Measurements from ENCODE around the gene NFKBIE.
"Not testable (repeated sequence)": the region's sequence is repeated elsewhere in the genome, so short reads cannot be mapped to it uniquely, and the experiment has no call there.

Gene NFKBIE, protein sequence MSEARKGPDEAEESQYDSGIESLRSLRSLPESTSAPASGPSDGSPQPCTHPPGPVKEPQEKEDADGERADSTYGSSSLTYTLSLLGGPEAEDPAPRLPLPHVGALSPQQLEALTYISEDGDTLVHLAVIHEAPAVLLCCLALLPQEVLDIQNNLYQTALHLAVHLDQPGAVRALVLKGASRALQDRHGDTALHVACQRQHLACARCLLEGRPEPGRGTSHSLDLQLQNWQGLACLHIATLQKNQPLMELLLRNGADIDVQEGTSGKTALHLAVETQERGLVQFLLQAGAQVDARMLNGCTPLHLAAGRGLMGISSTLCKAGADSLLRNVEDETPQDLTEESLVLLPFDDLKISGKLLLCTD

DNA sequence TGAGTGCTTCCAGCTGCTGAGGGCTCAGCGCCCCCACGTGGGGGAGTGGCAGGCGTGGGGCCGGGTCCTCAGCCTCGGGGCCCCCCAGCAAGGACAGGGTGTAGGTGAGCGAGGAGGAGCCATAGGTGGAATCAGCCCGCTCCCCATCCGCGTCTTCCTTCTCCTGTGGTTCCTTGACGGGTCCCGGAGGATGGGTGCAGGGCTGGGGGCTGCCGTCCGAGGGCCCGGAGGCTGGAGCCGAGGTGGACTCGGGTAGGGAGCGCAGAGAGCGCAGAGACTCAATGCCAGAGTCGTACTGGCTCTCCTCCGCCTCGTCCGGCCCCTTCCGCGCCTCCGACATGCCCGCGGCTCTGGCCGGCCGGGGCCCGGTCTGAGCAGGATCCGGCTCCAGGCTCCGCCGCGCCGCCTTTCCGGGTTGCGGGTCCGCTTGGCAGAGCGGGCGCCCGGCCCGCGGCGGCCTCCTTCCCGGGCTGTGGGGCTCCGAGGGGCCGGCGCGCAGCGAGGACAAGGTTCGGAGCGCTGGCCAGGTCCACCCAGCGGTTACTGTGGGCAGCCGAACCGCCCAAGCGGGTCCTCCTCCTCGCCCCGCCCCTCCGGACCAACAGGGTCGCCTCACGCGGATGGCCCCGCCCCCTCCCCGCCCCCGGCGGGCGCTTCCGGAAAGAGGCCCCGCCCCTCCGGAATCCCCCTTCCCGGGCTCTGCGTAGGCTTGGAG is at the start of gene NFKBIE:
TSS of gene NFKBIE (minus strand) at position 545 of the 715 bp plus-strand sequence. CDS start at position 340, 205 bp downstream.
- in situ Hi-C loops (cut with HindIII; ENCODE audit: low sequenced_read_pairs), result loop anchor here (5.0 kb wide), 2 partner anchors 42 to 72 kb away; no protein-coding TSS in a partner anchor

DNA sequence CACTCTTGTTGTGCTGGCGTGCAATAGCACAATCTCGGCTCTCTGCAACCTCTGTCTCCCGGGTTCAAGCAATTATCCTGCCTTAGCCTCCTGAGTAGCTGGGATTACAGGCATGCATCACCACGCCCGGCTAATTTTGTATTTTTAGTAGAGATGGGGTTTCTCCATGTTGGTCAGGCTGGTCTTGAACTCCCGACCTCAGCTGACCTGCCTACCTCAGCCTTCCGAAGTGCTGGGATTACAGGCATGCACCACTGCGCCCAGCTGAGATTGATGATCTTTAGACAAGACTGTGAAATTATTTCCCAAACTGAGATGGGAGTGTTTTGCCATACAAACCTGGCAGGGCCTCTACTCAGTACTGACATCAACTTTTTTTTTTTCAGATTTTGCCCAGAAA is 49.3 kb upstream of the NFKBIE start:
- in situ Hi-C loops (cut with HindIII; ENCODE audit: low sequenced_read_pairs), result not testable (repeated sequence)

DNA sequence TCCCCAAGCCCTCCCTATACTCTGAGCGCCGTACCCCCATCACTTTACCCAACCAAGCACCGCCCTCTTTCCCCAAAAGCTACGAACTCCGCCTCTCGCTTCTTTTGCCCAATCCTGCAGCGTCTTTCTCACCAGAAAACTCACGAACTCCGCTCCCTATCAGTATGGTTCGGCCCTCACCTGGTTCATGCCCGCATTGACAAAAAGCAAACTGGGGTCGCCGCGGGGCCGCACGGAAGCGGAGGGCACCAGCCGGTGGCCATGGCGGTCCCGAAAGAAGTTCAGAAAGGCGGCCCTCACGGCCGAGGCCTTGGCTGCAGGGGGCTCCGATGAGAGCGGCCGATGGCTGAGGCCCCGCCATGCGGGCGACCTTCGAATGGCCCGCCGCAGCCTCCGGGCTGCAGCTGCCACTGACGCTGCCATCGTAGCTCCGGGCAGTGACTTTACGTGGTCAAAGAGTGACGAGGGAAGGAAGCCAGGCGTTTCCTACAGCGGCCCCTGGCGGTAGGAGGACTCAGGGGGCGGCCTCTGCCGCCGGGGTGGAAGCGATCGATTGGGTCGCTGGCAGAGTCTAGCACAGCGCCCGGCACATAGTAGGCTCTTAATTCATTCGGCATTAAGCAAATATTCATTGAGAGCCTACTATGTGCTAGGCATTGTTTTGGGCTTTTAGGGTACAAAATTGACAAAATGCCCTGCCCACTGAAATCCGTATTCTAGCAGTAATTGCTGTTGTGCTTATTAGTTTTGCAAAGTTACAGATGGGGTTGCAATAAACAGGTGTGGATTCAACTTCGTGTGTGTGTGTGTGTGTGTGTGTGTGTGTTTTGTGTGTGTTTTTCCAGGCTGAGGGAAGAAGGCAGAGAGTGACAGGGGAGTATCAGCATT is 47.8 kb upstream of the NFKBIE start, which contains the start of gene AARS2:
TSS of gene AARS2 (minus strand) at position 447 of the 888 bp plus-strand sequence. CDS start at position 423, 24 bp downstream.
- in situ Hi-C loops (cut with HindIII; ENCODE audit: low sequenced_read_pairs), result no loop called here

DNA sequence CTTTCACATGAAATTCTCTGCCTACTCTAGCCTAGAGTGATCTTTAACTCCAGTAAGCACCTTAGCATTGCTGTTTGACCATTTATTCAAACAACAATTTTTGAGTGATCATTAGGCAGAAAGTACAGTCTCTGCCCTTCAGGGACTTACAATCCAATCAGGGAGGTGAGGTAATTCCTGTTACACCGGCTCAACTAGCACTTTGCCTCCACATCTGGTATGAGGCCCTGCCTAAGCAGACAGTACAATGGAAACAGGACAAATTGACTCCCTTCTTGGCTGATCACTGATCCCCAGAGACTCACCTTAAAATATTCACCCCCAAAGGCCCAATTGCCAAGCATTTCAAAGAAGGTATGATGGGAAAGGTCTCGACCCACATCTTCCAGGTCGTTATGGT is 46.4 kb upstream of the NFKBIE start:
- in situ Hi-C loops (cut with HindIII; ENCODE audit: low sequenced_read_pairs), result no loop called here

DNA sequence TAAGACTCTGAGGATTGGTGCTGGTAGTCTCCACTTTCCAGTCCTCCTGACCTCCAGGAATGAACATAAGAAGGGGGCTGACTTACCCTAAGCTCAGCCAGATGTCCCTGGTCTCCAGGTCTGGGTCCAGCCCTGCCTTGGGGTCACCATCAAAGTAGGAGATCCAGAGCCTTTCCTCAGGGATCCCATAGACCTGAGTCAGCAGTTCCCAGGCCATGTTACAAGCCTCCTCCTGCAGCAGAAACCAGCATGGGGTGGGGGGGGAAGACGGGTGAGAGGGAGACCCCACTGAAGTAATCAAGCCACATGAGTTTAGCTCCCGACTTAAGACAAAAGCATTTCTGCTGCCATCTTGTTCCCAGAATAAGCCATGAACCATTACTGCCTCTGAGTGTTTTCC is 46.0 kb upstream of the NFKBIE start:
- in situ Hi-C loops (cut with HindIII; ENCODE audit: low sequenced_read_pairs), result no loop called here

DNA sequence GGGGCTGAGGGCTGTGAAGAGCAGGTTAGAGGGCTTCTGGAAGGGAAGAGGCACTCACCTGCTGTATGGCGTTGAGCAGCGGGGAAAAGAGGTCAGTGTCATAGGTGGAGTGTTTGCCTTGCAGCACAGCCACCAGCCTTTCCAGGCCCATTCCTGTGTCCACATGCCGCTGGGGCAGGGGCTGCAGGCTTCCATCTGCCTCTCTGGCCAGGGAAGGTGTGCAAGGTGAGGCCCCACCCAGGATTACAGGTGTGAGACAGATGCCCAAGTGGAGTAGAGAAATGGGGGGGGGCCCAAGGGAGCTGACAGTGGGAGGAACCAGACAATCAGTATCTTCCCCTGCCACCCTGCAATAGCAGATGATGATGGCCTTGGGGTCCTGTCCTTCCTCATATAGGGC is 44.9 kb upstream of the NFKBIE start:
- in situ Hi-C loops (cut with HindIII; ENCODE audit: low sequenced_read_pairs), result no loop called here

DNA sequence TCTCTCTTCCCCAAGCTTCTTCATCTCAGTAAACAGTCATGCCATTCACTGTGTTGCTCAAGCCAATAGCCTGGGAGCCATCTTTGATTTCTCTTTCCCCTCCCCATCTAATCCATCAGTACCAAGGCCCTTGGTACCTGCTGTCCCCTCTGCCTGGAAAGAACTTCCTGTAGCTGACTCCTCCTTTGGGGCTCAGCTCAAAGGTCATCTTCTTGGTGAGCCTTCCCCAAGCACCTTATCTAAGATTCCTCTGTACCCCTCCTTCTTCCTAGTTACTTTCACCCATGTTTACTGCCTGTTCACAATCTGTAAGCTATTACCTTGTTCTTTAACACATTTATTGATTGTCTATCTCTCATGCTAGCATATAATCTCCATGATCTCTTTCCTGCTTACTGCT is 44.3 kb upstream of the NFKBIE start:
- in situ Hi-C loops (cut with HindIII; ENCODE audit: low sequenced_read_pairs), result loop anchor here (5.0 kb wide), 1 partner anchor 42 kb away; the partner anchor contains the start of gene NFKBIE

DNA sequence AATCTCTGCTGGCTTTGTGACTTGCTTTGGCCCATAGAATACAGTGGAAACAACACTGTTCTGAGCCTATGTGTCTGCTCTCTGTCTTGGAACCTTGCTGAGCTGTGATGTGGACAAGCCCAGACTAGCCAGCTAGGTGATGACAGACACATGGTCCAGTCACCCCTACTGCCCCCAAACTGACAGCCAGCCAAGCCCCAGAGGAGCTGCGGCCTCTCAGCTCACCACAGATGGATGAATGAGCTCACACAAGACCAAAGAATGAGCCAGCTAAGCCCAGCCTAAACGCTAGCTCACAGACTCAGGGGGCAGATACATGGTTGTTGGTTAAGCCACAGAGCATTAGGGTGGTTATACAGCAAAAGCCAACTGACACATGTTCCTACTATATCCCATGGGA is 43.7 kb upstream of the NFKBIE start:
- in situ Hi-C loops (cut with HindIII; ENCODE audit: low sequenced_read_pairs), result loop anchor here (5.0 kb wide), 1 partner anchor 42 kb away; the partner anchor contains the start of gene NFKBIE

DNA sequence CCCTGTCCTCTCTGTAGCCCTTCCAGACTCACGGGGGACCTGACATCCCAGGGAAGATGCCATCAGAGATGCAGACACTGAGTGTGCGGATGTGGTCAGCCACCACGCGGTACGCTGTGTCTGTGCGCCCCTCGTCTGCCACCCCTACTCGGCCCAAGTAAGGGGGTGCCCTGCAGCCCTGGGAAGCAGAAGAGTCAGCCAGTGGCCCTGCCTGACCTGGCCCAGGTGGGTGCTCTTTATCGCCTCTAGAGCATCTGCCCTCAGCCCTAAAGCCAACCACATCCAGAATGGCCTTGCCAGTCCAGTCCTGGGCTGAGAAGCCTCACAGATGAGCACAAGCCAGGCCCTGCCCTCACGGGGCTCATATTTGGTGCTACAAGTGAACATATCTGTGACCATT is 41.9 kb upstream of the NFKBIE start:
- in situ Hi-C loops (cut with HindIII; ENCODE audit: low sequenced_read_pairs), result loop anchor here (5.0 kb wide), 1 partner anchor 40 kb away; the partner anchor contains the start of gene NFKBIE

DNA sequence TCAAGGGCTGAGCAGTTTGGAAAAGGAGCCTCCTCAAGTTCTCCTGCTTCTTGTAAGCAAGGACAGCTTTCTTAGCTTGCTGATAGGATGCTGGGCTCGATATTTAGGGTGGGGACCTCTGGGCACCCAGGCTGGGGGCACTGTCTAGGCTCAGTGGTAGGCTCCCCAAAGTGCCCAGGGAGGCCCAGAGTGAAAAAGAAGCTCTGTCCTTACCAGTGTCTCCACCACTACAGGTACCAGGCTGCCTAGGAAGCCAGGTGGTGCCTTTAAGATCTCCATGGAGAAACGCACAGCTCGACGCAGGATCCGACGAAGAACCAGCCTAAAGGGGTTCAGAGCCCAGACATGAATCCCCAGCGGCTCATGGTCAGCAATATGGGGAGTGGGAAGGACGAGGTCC is 41.4 kb upstream of the NFKBIE start:
- in situ Hi-C loops (cut with HindIII; ENCODE audit: low sequenced_read_pairs), result loop anchor here (5.0 kb wide), 1 partner anchor 39 kb away; the partner anchor contains the start of gene NFKBIE

DNA sequence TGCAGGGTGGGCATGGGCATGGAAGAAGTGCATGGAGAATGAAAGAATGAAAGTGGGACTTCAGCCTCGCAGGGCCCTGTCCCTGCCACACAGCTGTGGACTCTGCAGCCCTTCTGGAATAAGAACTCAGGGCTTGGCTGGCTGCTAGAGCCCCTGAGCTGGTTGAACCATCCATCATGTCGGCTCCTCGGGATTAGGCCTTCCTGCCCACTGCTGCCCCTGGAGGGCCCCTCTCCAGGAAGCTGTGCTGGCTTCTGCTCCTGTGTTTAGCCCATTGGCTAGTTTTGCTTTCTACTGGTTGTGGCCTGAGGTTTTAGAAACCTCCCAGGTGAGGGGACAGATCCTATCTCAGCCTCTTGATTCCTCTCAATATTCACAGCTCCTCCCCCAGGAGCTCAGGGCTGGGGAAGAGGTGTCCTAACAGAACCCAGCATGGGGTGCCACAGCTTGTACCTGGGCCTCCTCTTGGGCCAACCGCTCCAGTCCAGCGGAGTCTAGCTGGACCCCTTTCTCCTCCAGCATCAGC is 39.9 kb upstream of the NFKBIE start:
- in situ Hi-C loops (cut with HindIII; ENCODE audit: low sequenced_read_pairs), result loop anchor here (5.0 kb wide), 1 partner anchor 38 kb away; the partner anchor contains the start of gene NFKBIE

DNA sequence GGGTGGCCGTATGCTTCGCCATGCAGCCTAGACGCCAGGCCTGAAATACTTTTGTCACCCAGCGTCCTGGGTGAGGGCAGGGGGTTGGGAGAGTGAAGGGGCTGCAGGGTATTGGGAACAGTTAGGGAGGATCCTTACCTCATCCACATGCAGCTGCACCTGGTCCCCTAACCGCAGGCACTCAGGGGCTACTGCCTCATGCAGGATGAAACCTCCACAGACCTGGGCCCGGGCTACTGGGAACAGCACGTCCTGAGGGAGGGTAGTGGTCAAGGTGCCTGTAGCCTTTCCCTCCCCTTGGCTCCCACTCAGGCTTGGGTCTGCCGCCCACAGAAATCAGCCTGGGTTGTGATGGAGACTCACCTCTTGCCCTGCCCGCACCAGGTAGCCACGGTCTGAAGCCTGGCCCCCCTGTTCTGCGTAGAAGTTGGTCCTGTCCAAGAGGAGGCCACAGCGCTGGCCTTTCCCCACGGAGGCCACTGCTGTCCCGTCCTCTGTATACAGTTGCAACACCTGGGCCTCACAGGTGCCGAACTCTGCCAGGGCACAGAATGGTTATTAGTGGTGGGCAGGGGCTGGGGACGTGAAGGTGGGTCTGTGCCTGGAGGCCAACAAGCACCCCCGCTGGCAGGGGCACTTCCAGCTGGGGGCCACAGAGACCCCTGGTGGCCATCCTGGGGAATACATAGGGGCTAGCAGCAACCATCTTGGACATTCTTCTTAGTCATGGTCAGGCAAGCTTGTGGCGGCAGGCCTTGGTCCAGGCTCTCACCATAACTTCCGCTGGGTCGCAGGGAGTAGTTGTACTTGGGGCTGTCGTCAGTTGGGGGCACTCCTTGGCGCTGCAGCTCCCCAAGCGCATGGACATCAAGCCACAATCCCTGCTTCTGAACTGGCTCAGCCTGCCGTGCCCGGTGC is 39.2 kb upstream of the NFKBIE start:
- in situ Hi-C loops (cut with HindIII; ENCODE audit: low sequenced_read_pairs), result loop anchor here (5.0 kb wide), 1 partner anchor 37 kb away; the partner anchor contains the start of gene NFKBIE

DNA sequence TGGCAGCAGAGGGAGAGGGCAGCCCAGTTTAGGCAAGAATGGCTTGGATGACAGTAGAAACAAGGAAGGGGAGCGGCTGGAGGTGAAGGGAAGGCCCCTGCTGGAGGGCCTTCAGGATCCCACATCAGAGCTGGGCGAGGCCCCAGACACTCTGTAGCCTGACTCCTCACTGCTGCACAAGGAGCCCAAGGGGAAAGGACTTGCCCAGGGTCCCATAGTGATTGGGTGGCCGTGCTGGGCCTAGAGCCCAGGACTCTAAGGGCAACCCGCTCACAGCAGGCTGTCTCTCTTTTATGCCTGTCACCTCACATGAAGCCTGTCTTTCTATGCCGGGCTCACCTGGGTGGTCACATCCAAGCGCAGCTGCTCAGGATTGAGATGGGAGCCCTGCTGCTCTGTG is 38.5 kb upstream of the NFKBIE start:
- in situ Hi-C loops (cut with HindIII; ENCODE audit: low sequenced_read_pairs), result no loop called here

DNA sequence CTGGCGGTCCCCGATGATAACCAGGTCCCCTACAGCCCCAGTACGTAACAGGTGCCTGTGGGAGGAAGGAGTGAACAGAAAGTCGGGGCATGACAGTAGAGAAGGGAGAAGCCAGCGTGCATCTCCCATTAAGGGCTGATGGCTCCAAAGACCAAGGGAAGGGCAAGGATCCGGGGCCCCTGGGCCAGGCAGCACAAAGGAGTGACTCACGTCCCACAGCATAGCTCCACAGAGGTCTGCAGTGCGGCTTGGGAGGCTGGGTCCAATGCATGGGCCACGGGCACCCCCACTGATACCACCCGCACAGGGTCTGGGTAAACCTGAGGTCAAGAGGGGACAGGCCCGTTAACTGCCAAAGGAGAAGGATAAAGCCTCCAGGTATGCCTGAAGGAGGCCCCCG is 37.5 kb upstream of the NFKBIE start:
- in situ Hi-C loops (cut with HindIII; ENCODE audit: low sequenced_read_pairs), result no loop called here

DNA sequence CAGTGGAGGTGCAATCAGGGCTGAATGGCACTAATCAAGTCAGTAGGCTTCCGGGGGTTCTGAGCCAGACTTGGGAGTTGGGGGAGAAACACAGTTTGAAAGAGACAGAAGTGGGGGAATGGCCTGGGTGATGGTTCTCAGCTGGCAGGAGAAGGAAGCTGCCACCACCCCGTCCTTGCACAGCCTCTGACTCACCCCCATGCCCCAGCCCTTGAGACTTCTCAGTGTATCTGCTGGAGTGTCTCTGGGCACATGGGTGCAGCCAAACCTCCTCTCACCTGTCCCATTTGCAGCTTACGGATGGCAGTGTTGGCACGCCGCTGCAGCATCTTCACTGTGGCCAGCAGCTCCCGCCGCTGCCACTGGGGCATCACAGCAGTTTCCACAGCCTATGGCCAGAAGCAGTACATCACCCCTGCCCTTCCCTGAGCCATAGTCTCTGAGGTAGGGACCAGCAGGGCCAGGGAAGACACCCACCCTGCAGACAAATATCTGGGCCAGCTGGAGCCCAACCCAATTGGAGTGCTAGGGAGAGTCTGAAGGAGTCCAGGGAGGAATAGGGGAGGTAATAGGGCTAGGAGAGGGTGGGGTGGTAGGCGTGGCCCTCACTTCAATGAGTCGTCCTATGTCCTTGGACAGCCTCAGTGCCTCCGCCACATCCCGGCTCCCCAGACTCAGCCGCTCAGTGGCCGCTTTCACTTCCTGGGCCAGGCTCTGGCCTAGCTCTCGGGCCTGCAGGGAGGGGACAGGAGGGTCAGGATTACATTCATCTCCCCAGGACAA is 36.6 kb upstream of the NFKBIE start:
- in situ Hi-C loops (cut with HindIII; ENCODE audit: low sequenced_read_pairs), result no loop called here

DNA sequence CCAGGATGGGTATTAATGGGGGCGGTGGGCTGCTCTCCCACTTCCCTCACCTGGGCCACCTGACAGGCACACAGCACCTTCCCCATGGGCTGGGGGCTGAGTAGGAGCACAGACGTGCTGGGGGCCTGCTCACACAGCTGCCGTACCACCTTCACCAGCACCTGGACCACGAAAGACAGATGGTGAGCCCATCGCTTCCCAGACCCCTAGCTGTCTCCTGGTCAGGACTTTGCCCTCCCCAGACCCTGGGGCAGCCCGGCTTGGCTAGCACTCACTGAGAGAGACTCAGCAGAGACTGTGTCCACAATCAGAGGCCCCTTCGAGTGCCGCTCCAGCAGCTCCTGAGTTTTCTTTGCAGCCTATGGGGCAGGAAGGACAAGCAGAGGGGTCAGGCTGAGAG is 35.8 kb upstream of the NFKBIE start:
- in situ Hi-C loops (cut with HindIII; ENCODE audit: low sequenced_read_pairs), result no loop called here

DNA sequence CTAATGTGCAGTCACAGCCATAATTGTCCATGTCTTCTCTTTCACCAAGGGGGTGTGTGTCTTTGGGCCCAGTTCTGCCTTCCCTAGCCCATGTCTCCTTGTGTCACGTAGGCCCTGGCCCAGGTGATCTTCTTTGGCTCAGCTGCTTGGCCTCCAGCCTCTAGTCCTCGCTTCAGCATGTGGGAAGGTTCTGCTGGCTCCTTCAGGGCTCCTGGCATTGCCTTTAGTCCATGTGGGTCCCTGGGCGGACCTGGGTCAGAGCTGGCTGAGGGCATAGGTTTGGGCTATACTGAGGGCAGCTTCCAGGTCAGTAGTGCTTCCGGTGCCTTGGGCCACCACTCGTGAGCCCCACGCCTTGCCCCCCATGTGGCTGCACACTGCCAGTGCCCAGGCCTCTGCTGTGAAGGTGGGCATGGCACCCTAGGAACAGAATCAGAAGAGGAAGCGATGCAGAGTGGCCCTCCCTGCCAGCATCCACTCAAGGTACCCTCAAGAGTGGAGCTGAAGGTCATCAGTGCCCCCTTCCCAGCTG is 35.0 kb upstream of the NFKBIE start:
- in situ Hi-C loops (cut with HindIII; ENCODE audit: low sequenced_read_pairs), result no loop called here

DNA sequence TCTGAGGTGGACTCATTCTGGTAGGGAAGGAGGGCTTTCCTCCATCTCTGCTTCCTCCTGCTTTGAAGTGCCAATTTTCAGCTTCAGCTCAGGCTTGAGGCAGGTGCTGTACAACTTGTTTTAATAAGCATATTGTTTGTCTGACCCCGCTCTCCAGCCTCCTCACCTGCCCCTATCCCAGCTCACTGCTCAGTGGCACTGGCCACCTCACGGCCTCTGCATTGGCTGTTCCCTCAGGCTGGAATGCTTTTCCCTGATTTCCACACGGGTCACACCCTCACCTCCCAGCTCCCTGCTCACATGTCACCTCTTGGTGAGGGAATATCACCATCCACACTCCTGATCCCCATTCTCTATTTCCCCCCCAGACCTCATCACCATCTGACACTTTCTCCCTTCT is 33.5 kb upstream of the NFKBIE start:
- in situ Hi-C loops (cut with HindIII; ENCODE audit: low sequenced_read_pairs), result loop anchor here (5.0 kb wide), 1 partner anchor 38 kb away; no protein-coding TSS in a partner anchor

Data from endothelial cell of hepatic sinusoid (primary cell).